Osteocyte (in vitro differentiated cells): ENCODE results near the gene LAMTOR4. TPM values are rescaled to one million over a fixed set of nuclear protein-coding genes. Genes with fewer than 3 reads are reported as not detected.

ENCODE experiments used
- DNase-seq: peaks from one replicate; pipeline ENCODE4 v3.0.0; 2021; ENCODE audit warnings: mixed read lengths; ENCODE audit not compliant: unreplicated experiment; ENCODE audit errors: extremely low spot score
- H3K27ac Mint-ChIP-seq: one replicate; pipeline ENCODE4 v1.8.0; 2021; ENCODE audit warnings: mild to moderate bottlenecking, mixed read lengths; ENCODE audit not compliant: unreplicated experiment
- H3K27me3 Mint-ChIP-seq: one replicate; pipeline ENCODE4 v1.8.0; 2021; ENCODE audit warnings: mixed read lengths; ENCODE audit not compliant: unreplicated experiment
- H3K36me3 Mint-ChIP-seq: one replicate; pipeline ENCODE4 v1.8.0; 2021; ENCODE audit warnings: mixed read lengths; ENCODE audit not compliant: unreplicated experiment
- H3K4me1 Mint-ChIP-seq: one replicate; pipeline ENCODE4 v1.8.0; 2021; ENCODE audit warnings: mixed read lengths; ENCODE audit not compliant: unreplicated experiment
- H3K4me3 Mint-ChIP-seq: one replicate; pipeline ENCODE4 v1.8.0; 2021; ENCODE audit warnings: mild to moderate bottlenecking, moderate library complexity, mixed read lengths; ENCODE audit not compliant: unreplicated experiment
- H3K9me3 Mint-ChIP-seq: one replicate; pipeline ENCODE4 v1.8.0; 2021; ENCODE audit warnings: mixed read lengths; ENCODE audit not compliant: unreplicated experiment
- CTCF ChIP-seq: fragments of 200-600 bp; sonication (generic); IDR thresholded peaks from 2 replicates; pipeline ENCODE4 v1.5.0; 2021; ENCODE audit warnings: antibody characterized with exemption, mild to moderate bottlenecking, moderate library complexity
- total RNA-seq: library from RNA; stranded (reverse); gene quantifications from 2 replicates; pipeline ENCODE4 v1.2.1, GENCODE V29; 2021

The LAMTOR4 gene
- total RNA-seq, 1 donor from 2014 or later = 111 TPM

GRCh38 chr7:100154651-100155491, 6.2 kb downstream of the LAMTOR4 start:
- no peak for TF ChIP-seq CTCF
- no peak overlapping the region for H3K27ac Mint-ChIP-seq
- no peak for DNase-seq
- H3K9me3 Mint-ChIP-seq = no peaks in the 10 kb centered on the region
- H3K4me3 Mint-ChIP-seq = no peak overlapping the region
- H3K36me3 Mint-ChIP-seq = peaks cover 14% of the 10 kb centered on the region
- no peaks in the 10 kb centered on the region for H3K27me3 Mint-ChIP-seq
- peaks cover 32% of the 10 kb centered on the region for H3K4me1 Mint-ChIP-seq

- H3K27ac Mint-ChIP-seq = no peak overlapping the region
- H3K36me3 Mint-ChIP-seq = peaks cover 9% of the 10 kb centered on the region
- peaks cover 23% of the 10 kb centered on the region for H3K4me1 Mint-ChIP-seq
- TF ChIP-seq CTCF = no peak
- no peak for DNase-seq
- no peaks in the 10 kb centered on the region for H3K27me3 Mint-ChIP-seq
- no peak overlapping the region for H3K4me3 Mint-ChIP-seq
- no peaks in the 10 kb centered on the region for H3K9me3 Mint-ChIP-seq
Measured at GRCh38 chr7:100155553-100156317, 7.0 kb downstream of the LAMTOR4 start.

GRCh38 chr7:100156331-100157068, 7.8 kb downstream of the LAMTOR4 start:
- Mint-ChIP-seq H3K4me1 (peaks cover 23% of the 10 kb centered on the region), H3K36me3 (peaks cover 9% of the 10 kb centered on the region), H3K4me3 (peak overlapping the region; percentile 69), H3K9me3 (no peaks in the 10 kb centered on the region), H3K27ac (no peak overlapping the region), H3K27me3 (no peaks in the 10 kb centered on the region)
- no peak for TF ChIP-seq CTCF
- DNase-seq = no peak

GRCh38 chr7:100157069-100157333, 8.3 kb downstream of the LAMTOR4 start:
- H3K27ac Mint-ChIP-seq = peak overlapping the region; percentile 28
- H3K4me1 Mint-ChIP-seq = peaks cover 23% of the 10 kb centered on the region
- no peak for TF ChIP-seq CTCF
- peaks cover 9% of the 10 kb centered on the region for H3K36me3 Mint-ChIP-seq
- no peak for DNase-seq
- no peaks in the 10 kb centered on the region for H3K27me3 Mint-ChIP-seq
- no peaks in the 10 kb centered on the region for H3K9me3 Mint-ChIP-seq
- H3K4me3 Mint-ChIP-seq = peak overlapping the region; percentile 69
